WTC11 (cell line): ENCODE results near the gene MVK. TPM values are rescaled to one million over a fixed set of nuclear protein-coding genes. Genes with fewer than 3 reads are reported as not detected.

Source experiments
- ATAC-seq: fragments of 200-7000 bp; cut with Tn5 transposase; 2 replicates; pipeline ENCODE4 v1.10.0; 2021; ENCODE audit warnings: mild to moderate bottlenecking, moderate library complexity
- CTCF ChIA-PET: fragments of 300-600 bp; sonication (Branson Sonifier 250); formaldehyde crosslinking; loops from one replicate; lab custom pipeline; 2021; ENCODE audit warnings: antibody characterized with exemption; lab: Charles Lee
- POLR2A ChIA-PET: fragments of 350-600 bp; sonication (Branson Sonifier 250); formaldehyde crosslinking; loops from one replicate; lab custom pipeline; 2021; ENCODE audit warnings: antibody characterized with exemption; lab: Charles Lee
- DNase-seq: peaks from one replicate; pipeline ENCODE4 v3.0.0; 2021; ENCODE audit warnings: low spot score
- H3K27ac Mint-ChIP-seq: 2 replicates; pipeline ENCODE4 v1.8.0; 2021; ENCODE audit warnings: mixed read lengths
- H3K27me3 Mint-ChIP-seq: 2 replicates; pipeline ENCODE4 v1.8.0; 2021; ENCODE audit warnings: low read depth, mild to moderate bottlenecking, moderate library complexity, mixed read lengths
- H3K36me3 Mint-ChIP-seq: 2 replicates; pipeline ENCODE4 v1.8.0; 2021; ENCODE audit warnings: mixed read lengths
- H3K4me1 Mint-ChIP-seq: 2 replicates; pipeline ENCODE4 v1.8.0; 2022; ENCODE audit warnings: mixed read lengths
- H3K4me3 Mint-ChIP-seq: 2 replicates; pipeline ENCODE4 v1.8.0; 2021; ENCODE audit warnings: mild to moderate bottlenecking, moderate library complexity, mixed read lengths
- H3K9me3 Mint-ChIP-seq: 2 replicates; pipeline ENCODE4 v1.8.0; 2021; ENCODE audit warnings: mixed read lengths
- ATF1 ChIP-seq: sonication (generic); formaldehyde crosslinking; IDR thresholded peaks from 2 replicates; pipeline ENCODE4 v1.8.1; 2023; ENCODE audit warnings: mild to moderate bottlenecking, moderate library complexity, missing genetic modification reagents
- ESRRA ChIP-seq: sonication (generic); formaldehyde crosslinking; IDR thresholded peaks from 2 replicates; pipeline ENCODE4 v1.8.1; 2022; ENCODE audit warnings: mild to moderate bottlenecking, missing genetic modification reagents, borderline replicate concordance
- ETV6 ChIP-seq: sonication (generic); formaldehyde crosslinking; IDR thresholded peaks from 2 replicates; pipeline ENCODE4 v1.8.1; 2022; ENCODE audit warnings: mild to moderate bottlenecking, missing genetic modification reagents
- GABPB1 ChIP-seq: sonication (generic); formaldehyde crosslinking; IDR thresholded peaks from 2 replicates; pipeline ENCODE4 v1.8.1; 2023; ENCODE audit warnings: mild to moderate bottlenecking, missing genetic modification reagents
- NFATC4 ChIP-seq: fragments of 250-450 bp; sonication (Bioruptor Pico); IDR thresholded peaks from 2 replicates; pipeline ENCODE4 v1.9.0; 2021; ENCODE audit warnings: mild to moderate bottlenecking
- NFYB ChIP-seq: sonication (generic); formaldehyde crosslinking; conservative IDR thresholded peaks from 2 replicates; pipeline ENCODE4 v1.8.0; 2022; ENCODE audit warnings: low read depth, missing genetic modification reagents
- NR3C1 ChIP-seq: sonication (generic); formaldehyde crosslinking; conservative IDR thresholded peaks from 2 replicates; pipeline ENCODE4 v1.8.1; 2023; ENCODE audit warnings: low read depth, mild to moderate bottlenecking, missing genetic modification reagents
- OVOL2 ChIP-seq: fragments of 250-450 bp; sonication (Bioruptor Pico); IDR thresholded peaks from 2 replicates; pipeline ENCODE4 v1.9.0; 2021; ENCODE audit warnings: mild to moderate bottlenecking, borderline replicate concordance
- SMAD3 ChIP-seq: sonication (generic); formaldehyde crosslinking; IDR thresholded peaks from 2 replicates; pipeline ENCODE4 v1.8.0; 2022; ENCODE audit warnings: missing genetic modification reagents, mild to moderate bottlenecking, borderline replicate concordance
- TEAD1 ChIP-seq: sonication (generic); formaldehyde crosslinking; IDR thresholded peaks from 2 replicates; pipeline ENCODE4 v1.8.0; 2022; ENCODE audit warnings: mild to moderate bottlenecking, missing genetic modification reagents
- ZNF121 ChIP-seq: sonication (generic); formaldehyde crosslinking; IDR thresholded peaks from 2 replicates; pipeline ENCODE4 v1.8.0; 2023; ENCODE audit warnings: missing genetic modification reagents
- ZNF219 ChIP-seq: sonication (generic); formaldehyde crosslinking; IDR thresholded peaks from 2 replicates; pipeline ENCODE4 v1.8.0; 2023; ENCODE audit warnings: missing genetic modification reagents, mild to moderate bottlenecking, borderline replicate concordance
- ZNF263 ChIP-seq: sonication (generic); formaldehyde crosslinking; IDR thresholded peaks from 2 replicates; pipeline ENCODE4 v1.8.1; 2022; ENCODE audit warnings: low read depth, mild to moderate bottlenecking, moderate library complexity, missing genetic modification reagents
- total RNA-seq: library from RNA; stranded (reverse); gene quantifications from 3 replicates; pipeline ENCODE4 v1.2.3, GENCODE V29; 2021
- TF ChIP-seq, protein P1 (sequence below): fragments of 250-450 bp; sonication (Bioruptor Pico); IDR thresholded peaks from 2 replicates; pipeline ENCODE4 v1.9.0; 2021; ENCODE audit warnings: moderate library complexity, mild to moderate bottlenecking, inconsistent platforms, borderline replicate concordance
- TF ChIP-seq, protein P2 (sequence below): sonication (generic); formaldehyde crosslinking; IDR thresholded peaks from 2 replicates; pipeline ENCODE4 v1.8.1; 2023; ENCODE audit warnings: mild to moderate bottlenecking, moderate library complexity, missing genetic modification reagents
- TF ChIP-seq, protein P3 (sequence below): sonication (generic); formaldehyde crosslinking; conservative IDR thresholded peaks from 2 replicates; pipeline ENCODE4 v1.8.1; 2023; ENCODE audit warnings: mild to moderate bottlenecking, low read depth, missing genetic modification reagents, moderate library complexity
- TF ChIP-seq, protein P4 (sequence below): fragments of 250-450 bp; sonication (Bioruptor Pico); IDR thresholded peaks from 2 replicates; pipeline ENCODE4 v1.9.0; 2021; ENCODE audit warnings: mild to moderate bottlenecking
- TF ChIP-seq, protein P5 (sequence below): fragments of 250-450 bp; sonication (Bioruptor Pico); conservative IDR thresholded peaks from 2 replicates; pipeline ENCODE4 v1.9.0; 2021; ENCODE audit warnings: mild to moderate bottlenecking
- TF ChIP-seq, protein P6 (sequence below): sonication (generic); formaldehyde crosslinking; IDR thresholded peaks from 2 replicates; pipeline ENCODE4 v1.8.0; 2023; ENCODE audit warnings: mild to moderate bottlenecking, missing genetic modification reagents

The MVK gene
- total RNA-seq, 1 experiment from 2014 or later = 13.2 TPM

DNA sequence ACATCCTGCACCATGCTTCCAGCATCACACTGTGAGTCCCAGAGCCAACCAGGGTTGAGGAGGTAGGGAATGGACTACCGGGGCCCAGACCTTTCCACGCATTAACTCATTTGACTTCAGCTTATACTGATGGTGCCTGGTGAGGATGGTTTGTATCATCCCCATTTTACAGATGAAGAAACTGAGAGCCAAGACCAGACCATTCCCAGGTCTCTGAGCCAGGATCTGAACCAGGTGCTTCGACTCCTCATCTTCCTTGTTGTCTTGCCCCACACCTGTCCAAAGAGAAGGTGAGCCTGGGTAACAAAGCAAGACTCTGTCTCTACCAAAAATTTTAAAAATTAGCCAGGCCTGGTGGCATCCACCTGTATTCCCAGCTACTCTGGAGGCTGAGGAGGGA, 64.4 kb downstream of the MVK start:
- Mint-ChIP-seq H3K27ac (no peak overlapping the region), H3K4me1 (peaks cover 6% of the 10 kb centered on the region), H3K27me3 (no peaks in the 10 kb centered on the region; the same call in 1 of the 2 replicates), H3K4me3 (no peak overlapping the region), H3K36me3 (peaks cover 3% of the 10 kb centered on the region), H3K9me3 (peaks cover 6% of the 10 kb centered on the region)
- DNase-seq (no peak), ATAC-seq (no peak)
- ChIA-PET POLR2A (no interaction called here), CTCF (no interaction called here)
- TF ChIP-seq, protein P1, sequence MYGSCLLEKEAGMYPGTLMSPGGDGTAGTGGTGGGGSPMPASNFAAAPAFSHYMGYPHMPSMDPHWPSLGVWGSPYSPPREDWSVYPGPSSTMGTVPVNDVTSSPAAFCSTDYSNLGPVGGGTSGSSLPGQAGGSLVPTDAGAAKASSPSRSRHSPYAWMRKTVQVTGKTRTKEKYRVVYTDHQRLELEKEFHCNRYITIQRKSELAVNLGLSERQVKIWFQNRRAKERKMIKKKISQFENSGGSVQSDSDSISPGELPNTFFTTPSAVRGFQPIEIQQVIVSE (CRISPR knock-in tag) = no peak
- TF ChIP-seq GABPB1 (CRISPR knock-in tag) = no peak
- TF ChIP-seq ETV6 (CRISPR knock-in tag) = no peak
- TF ChIP-seq, protein P2, sequence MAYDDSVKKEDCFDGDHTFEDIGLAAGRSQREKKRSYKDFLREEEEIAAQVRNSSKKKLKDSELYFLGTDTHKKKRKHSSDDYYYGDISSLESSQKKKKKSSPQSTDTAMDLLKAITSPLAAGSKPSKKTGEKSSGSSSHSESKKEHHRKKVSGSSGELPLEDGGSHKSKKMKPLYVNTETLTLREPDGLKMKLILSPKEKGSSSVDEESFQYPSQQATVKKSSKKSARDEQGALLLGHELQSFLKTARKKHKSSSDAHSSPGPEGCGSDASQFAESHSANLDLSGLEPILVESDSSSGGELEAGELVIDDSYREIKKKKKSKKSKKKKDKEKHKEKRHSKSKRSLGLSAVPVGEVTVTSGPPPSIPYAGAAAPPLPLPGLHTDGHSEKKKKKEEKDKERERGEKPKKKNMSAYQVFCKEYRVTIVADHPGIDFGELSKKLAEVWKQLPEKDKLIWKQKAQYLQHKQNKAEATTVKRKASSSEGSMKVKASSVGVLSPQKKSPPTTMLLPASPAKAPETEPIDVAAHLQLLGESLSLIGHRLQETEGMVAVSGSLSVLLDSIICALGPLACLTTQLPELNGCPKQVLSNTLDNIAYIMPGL (CRISPR knock-in tag) = no peak

DNA sequence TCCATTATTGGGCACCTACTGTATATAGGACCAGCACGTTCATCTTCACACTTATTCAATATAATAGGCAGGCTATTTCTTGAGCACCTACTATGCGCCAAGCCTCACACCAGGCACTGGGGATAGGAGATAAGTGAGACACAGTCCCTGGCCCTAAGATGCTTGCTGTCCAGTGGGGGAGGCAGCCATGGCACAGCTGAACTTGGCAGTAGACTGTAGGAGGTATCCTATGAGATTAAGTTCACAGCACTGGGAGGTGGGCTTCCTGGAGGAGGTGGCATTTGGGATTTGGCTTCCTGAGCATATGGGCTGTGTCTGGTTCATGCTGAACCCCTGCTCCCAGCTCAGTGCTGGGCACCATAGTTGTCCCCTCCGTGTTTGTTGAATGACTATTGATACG, 65.1 kb downstream of the MVK start:
- no peak for DNase-seq
- CTCF ChIA-PET = interaction anchor here (2.8 kb wide), 1 partner anchor 41 kb away, joined by 14 read pairs; no protein-coding TSS in a partner anchor
- no peak for ATAC-seq
- TF ChIP-seq, protein P3, sequence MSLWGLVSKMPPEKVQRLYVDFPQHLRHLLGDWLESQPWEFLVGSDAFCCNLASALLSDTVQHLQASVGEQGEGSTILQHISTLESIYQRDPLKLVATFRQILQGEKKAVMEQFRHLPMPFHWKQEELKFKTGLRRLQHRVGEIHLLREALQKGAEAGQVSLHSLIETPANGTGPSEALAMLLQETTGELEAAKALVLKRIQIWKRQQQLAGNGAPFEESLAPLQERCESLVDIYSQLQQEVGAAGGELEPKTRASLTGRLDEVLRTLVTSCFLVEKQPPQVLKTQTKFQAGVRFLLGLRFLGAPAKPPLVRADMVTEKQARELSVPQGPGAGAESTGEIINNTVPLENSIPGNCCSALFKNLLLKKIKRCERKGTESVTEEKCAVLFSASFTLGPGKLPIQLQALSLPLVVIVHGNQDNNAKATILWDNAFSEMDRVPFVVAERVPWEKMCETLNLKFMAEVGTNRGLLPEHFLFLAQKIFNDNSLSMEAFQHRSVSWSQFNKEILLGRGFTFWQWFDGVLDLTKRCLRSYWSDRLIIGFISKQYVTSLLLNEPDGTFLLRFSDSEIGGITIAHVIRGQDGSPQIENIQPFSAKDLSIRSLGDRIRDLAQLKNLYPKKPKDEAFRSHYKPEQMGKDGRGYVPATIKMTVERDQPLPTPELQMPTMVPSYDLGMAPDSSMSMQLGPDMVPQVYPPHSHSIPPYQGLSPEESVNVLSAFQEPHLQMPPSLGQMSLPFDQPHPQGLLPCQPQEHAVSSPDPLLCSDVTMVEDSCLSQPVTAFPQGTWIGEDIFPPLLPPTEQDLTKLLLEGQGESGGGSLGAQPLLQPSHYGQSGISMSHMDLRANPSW (CRISPR knock-in tag) = no peak
- TF ChIP-seq NFATC4 (CRISPR knock-in tag) = no peak
- no peak for TF ChIP-seq NR3C1
- no peak for TF ChIP-seq ATF1 (CRISPR knock-in tag)
- TF ChIP-seq, protein P4, sequence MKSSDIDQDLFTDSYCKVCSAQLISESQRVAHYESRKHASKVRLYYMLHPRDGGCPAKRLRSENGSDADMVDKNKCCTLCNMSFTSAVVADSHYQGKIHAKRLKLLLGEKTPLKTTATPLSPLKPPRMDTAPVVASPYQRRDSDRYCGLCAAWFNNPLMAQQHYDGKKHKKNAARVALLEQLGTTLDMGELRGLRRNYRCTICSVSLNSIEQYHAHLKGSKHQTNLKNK (CRISPR knock-in tag) = no peak
- H3K27me3 Mint-ChIP-seq = no peaks in the 10 kb centered on the region; the same call in 1 of the 2 replicates
- no peak overlapping the region for H3K4me3 Mint-ChIP-seq
- no peak overlapping the region for H3K27ac Mint-ChIP-seq
- H3K9me3 Mint-ChIP-seq = peaks cover 4% of the 10 kb centered on the region
- POLR2A ChIA-PET = no interaction called here
- peaks cover 1% of the 10 kb centered on the region for H3K36me3 Mint-ChIP-seq
- H3K4me1 Mint-ChIP-seq = peaks cover 6% of the 10 kb centered on the region

DNA sequence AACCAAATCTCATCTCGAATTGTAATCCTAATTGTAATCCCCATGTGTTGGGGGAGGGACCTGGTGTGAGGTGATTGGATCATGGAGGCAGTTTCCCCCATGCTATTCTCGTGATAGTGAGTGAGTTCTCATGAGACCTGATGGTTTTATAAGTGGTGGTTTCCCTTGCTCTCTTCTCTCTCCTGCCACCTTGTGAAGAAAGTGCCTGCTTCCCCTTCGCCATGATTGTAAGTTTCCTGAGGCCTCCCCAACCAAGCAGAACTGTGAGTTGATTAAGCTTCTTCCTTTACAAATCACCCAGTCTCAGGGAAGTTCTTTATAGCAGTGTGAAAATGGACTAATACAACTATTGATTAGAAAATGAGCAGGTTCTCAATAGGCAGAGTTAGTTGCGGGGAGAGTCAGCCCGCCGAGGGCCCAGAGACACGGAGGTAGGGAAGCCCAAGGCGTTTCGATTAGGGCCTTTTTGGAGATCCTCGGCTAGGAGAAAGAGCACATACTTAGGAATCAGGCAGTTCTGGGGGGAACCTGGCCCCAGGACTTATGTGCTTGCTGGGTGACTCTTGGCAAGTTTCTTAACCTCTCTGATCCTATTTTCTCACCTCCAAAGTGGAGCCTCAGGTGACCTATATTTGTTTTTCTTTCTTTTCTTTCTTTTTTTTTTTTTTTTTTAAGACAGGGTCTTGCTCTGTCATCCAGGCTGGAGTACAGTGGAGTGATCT, 65.7 kb downstream of the MVK start:
- H3K27me3 Mint-ChIP-seq = no peaks in the 10 kb centered on the region
- no peak overlapping the region for H3K27ac Mint-ChIP-seq
- H3K36me3 Mint-ChIP-seq = no peaks in the 10 kb centered on the region
- DNase-seq = no peak
- ATAC-seq = no peak
- no peak overlapping the region for H3K4me3 Mint-ChIP-seq
- H3K4me1 Mint-ChIP-seq = peaks cover 6% of the 10 kb centered on the region
- CTCF ChIA-PET = interaction anchor here (0.6 to 2.8 kb wide), 2 partner anchors 41 to 68 kb away, joined by 3 to 14 read pairs; no protein-coding TSS in a partner anchor
- no peaks in the 10 kb centered on the region for H3K9me3 Mint-ChIP-seq
- POLR2A ChIA-PET = no interaction called here
- TF ChIP-seq ATF1 (CRISPR knock-in tag) (no peak), OVOL2 (CRISPR knock-in tag) (no peak), ESRRA (CRISPR knock-in tag) (no peak), TEAD1 (no peak), ZNF121 (no peak), ZNF219 (no peak), ZNF263 (no peak), SMAD3 (no peak), NFYB (no peak)
- TF ChIP-seq, protein P5, sequence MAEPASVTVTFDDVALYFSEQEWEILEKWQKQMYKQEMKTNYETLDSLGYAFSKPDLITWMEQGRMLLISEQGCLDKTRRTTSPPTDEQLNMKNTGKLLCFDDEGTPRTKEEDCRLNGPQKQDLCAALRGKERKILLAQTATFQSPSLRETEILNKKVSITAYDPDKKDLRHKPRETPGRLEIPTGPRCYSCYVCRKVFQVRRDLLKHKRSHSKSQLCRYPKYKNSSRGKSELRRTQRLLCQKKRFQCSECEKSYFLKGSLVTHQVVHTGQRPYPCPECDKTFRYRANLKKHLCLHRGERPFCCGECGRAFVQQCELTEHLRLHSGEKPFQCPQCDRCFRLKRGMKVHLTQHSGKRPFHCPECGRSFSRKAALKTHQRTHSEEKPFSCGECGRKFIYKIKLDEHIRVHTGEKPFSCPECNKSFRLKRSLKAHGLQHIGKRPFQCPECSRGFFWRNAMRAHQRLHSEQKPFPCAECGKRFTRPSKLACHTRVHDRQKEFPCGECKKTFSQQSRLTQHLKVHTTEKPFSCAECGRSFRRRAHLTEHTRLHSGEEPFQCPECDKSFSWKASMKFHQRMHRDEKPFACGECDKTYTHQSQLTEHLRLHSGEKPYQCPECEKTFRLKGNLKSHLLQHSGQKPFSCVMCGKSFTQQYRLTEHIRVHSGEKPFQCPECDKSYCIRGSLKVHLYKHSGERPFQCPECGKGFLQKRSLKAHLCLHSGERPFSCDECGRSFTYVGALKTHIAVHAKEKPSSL (CRISPR knock-in tag) = no peak
- TF ChIP-seq, protein P6, sequence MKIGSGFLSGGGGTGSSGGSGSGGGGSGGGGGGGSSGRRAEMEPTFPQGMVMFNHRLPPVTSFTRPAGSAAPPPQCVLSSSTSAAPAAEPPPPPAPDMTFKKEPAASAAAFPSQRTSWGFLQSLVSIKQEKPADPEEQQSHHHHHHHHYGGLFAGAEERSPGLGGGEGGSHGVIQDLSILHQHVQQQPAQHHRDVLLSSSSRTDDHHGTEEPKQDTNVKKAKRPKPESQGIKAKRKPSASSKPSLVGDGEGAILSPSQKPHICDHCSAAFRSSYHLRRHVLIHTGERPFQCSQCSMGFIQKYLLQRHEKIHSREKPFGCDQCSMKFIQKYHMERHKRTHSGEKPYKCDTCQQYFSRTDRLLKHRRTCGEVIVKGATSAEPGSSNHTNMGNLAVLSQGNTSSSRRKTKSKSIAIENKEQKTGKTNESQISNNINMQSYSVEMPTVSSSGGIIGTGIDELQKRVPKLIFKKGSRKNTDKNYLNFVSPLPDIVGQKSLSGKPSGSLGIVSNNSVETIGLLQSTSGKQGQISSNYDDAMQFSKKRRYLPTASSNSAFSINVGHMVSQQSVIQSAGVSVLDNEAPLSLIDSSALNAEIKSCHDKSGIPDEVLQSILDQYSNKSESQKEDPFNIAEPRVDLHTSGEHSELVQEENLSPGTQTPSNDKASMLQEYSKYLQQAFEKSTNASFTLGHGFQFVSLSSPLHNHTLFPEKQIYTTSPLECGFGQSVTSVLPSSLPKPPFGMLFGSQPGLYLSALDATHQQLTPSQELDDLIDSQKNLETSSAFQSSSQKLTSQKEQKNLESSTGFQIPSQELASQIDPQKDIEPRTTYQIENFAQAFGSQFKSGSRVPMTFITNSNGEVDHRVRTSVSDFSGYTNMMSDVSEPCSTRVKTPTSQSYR (CRISPR knock-in tag) = no peak
